ENCODE measurements around the gene ARSG. TPM values are rescaled to one million over a fixed set of nuclear protein-coding genes. Genes with fewer than 3 reads are reported as not detected.

Gene ARSG
- total and polyA plus RNA-seq, 4 donors = 1.5 to 5.4 (median 2.3) TPM

DNA sequence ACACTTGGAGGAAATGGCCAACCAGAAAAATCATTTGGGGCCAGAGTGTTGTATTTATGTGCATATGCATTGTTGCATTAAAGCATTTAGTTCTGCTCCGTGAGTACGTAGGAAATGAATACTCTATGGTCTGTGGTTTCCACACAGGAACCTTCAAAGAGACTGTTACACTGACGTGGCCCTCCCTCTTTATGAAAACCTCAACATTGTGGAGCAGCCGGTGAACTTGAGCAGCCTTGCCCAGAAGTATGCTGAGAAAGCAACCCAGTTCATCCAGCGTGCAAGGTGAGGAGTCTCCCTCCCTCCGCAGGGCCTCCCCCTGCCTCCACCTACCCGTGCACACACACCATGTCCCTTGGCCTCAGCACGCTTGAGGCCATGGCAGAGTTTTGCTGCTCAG, 65.2 kb downstream of the ARSG start:
- no peak for TF ChIP-seq JUND (IDR thresholded peaks at IDR 0.05)
- DNase-seq (ENCODE audit: low spot score) = no peak
- H3K27ac ChIP-seq (ENCODE audit: low read depth in 1 of 2, low read length in 2 of 2) = no peak overlapping the region

DNA sequence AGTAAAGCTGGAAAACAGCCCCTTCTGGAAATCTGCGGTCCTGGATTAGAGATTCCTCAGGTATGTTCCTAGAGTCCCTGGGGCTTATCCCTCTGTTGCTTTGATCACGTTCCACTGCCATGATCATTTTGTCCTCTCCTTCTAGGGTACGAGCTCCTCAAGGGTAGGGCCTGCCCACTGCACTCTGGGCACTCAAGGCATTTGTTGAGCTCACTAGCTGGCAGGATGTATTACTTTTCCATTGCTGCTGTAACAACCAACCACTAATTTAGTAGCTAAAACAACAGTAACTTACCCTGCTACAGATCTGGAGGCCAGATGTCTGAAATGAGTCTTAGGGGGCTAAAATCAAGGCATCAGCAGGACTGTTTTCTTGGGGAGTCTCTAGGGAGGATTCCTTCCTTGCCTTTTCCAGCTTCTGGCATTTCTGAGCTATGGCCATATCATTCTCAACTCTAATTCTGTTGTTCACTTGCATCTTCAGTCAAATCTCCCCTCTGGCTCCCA, 65.7 kb downstream of the ARSG start:
- H3K4me3 ChIP-seq (ENCODE audit: low read depth in 1 of 3, low read length in 3 of 3) = no peak overlapping the region
- no peaks in the 10 kb centered on the region for H3K36me3 ChIP-seq (ENCODE audit: control insufficient read depth in 4 of 4, insufficient read depth in 3 of 4, low read depth in 1 of 4, low read length in 3 of 4)
- TF ChIP-seq TAF1 (conservative IDR thresholded peaks at IDR 0.05) (no peak), MAX (IDR thresholded peaks at IDR 0.05) (no peak), RAD21 (IDR thresholded peaks at IDR 0.05) (no peak), SP1 (IDR thresholded peaks at IDR 0.05) (no peak), RXRA (IDR thresholded peaks at IDR 0.05) (no peak), GABPA (IDR thresholded peaks at IDR 0.05 in 1 of 2, conservative IDR thresholded peaks at IDR 0.05 in 1 of 2) (no peak), NR2F2 (IDR thresholded peaks at IDR 0.05) (no peak)
- TF ChIP-seq, protein P1, sequence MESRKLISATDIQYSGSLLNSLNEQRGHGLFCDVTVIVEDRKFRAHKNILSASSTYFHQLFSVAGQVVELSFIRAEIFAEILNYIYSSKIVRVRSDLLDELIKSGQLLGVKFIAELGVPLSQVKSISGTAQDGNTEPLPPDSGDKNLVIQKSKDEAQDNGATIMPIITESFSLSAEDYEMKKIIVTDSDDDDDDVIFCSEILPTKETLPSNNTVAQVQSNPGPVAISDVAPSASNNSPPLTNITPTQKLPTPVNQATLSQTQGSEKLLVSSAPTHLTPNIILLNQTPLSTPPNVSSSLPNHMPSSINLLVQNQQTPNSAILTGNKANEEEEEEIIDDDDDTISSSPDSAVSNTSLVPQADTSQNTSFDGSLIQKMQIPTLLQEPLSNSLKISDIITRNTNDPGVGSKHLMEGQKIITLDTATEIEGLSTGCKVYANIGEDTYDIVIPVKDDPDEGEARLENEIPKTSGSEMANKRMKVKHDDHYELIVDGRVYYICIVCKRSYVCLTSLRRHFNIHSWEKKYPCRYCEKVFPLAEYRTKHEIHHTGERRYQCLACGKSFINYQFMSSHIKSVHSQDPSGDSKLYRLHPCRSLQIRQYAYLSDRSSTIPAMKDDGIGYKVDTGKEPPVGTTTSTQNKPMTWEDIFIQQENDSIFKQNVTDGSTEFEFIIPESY (IDR thresholded peaks at IDR 0.05) = no peak
- 91% methylated on average over 3 of the region's 3 CpGs for WGBS
- no peak for DNase-seq (ENCODE audit: low spot score)
- H3K4me1 ChIP-seq (ENCODE audit: control insufficient read depth in 4 of 4, insufficient read depth in 4 of 4, low read length in 3 of 4) = no peaks in the 10 kb centered on the region
- no peak overlapping the region for H3K27ac ChIP-seq (ENCODE audit: low read depth in 1 of 2, low read length in 2 of 2)
- H3K9me3 ChIP-seq (ENCODE audit: control insufficient read depth in 4 of 4, low read length in 3 of 4) = no peaks in the 10 kb centered on the region
- H3K9ac ChIP-seq (ENCODE audit: low read depth in 1 of 2, low read length in 2 of 2) = no peak overlapping the region
- no peaks in the 10 kb centered on the region for H3K27me3 ChIP-seq (ENCODE audit: control insufficient read depth in 4 of 4, insufficient read depth in 4 of 4, low read length in 3 of 4)

More for the DNA sequence above, 65.2 kb downstream of the ARSG start:
- H3K4me1 ChIP-seq (ENCODE audit: control insufficient read depth in 4 of 4, insufficient read depth in 4 of 4, low read length in 3 of 4) = no peaks in the 10 kb centered on the region
- no peak overlapping the region for H3K4me3 ChIP-seq (ENCODE audit: low read depth in 1 of 3, low read length in 3 of 3)
- no peak overlapping the region for H3K9ac ChIP-seq (ENCODE audit: low read depth in 1 of 2, low read length in 2 of 2)
- WGBS = 87% methylated on average over 8 of the region's 8 CpGs
- no peaks in the 10 kb centered on the region for H3K27me3 ChIP-seq (ENCODE audit: control insufficient read depth in 4 of 4, insufficient read depth in 4 of 4, low read length in 3 of 4)
- H3K36me3 ChIP-seq (ENCODE audit: control insufficient read depth in 4 of 4, insufficient read depth in 3 of 4, low read depth in 1 of 4, low read length in 3 of 4) = no peaks in the 10 kb centered on the region
- no peaks in the 10 kb centered on the region for H3K9me3 ChIP-seq (ENCODE audit: control insufficient read depth in 4 of 4, low read length in 3 of 4)

GRCh38 chr17:68357886-68358285, 66.6 kb downstream of the ARSG start:
- H3K9me3 ChIP-seq (ENCODE audit: control insufficient read depth in 4 of 4, low read length in 3 of 4) = no peaks in the 10 kb centered on the region
- no peak for DNase-seq (ENCODE audit: low spot score)
- H3K27me3 ChIP-seq (ENCODE audit: control insufficient read depth in 4 of 4, insufficient read depth in 4 of 4, low read length in 3 of 4) = no peaks in the 10 kb centered on the region
- no peak overlapping the region for H3K27ac ChIP-seq (ENCODE audit: low read depth in 1 of 2, low read length in 2 of 2)
- WGBS = 98% methylated on average over 4 of the region's 4 CpGs
- no peak for TF ChIP-seq GABPA (IDR thresholded peaks at IDR 0.05 in 1 of 2, conservative IDR thresholded peaks at IDR 0.05 in 1 of 2)
- no peak for TF ChIP-seq NR2F2 (IDR thresholded peaks at IDR 0.05)
- no peak for TF ChIP-seq FOXA2 (IDR thresholded peaks at IDR 0.05)
- TF ChIP-seq, protein P1 (IDR thresholded peaks at IDR 0.05) = no peak
- TF ChIP-seq HNF4A (conservative IDR thresholded peaks at IDR 0.05) = no peak
- no peak for TF ChIP-seq RAD21 (IDR thresholded peaks at IDR 0.05)
- TF ChIP-seq MAX (IDR thresholded peaks at IDR 0.05) = no peak
- no peak for TF ChIP-seq HNF4G (IDR thresholded peaks at IDR 0.05)
- TF ChIP-seq, protein P2, sequence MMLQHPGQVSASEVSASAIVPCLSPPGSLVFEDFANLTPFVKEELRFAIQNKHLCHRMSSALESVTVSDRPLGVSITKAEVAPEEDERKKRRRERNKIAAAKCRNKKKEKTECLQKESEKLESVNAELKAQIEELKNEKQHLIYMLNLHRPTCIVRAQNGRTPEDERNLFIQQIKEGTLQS (IDR thresholded peaks at IDR 0.05) = no peak
- TF ChIP-seq TAF1 (conservative IDR thresholded peaks at IDR 0.05) = no peak
- TF ChIP-seq FOXA1 (IDR thresholded peaks at IDR 0.05) = no peak
- no peak for TF ChIP-seq JUND (IDR thresholded peaks at IDR 0.05)
- no peak overlapping the region for H3K4me3 ChIP-seq (ENCODE audit: low read depth in 1 of 3, low read length in 3 of 3)
- no peaks in the 10 kb centered on the region for H3K4me1 ChIP-seq (ENCODE audit: control insufficient read depth in 4 of 4, insufficient read depth in 4 of 4, low read length in 3 of 4)
- no peaks in the 10 kb centered on the region for H3K36me3 ChIP-seq (ENCODE audit: control insufficient read depth in 4 of 4, insufficient read depth in 3 of 4, low read depth in 1 of 4, low read length in 3 of 4)
- no peak overlapping the region for H3K9ac ChIP-seq (ENCODE audit: low read depth in 1 of 2, low read length in 2 of 2)
